Dendritic cell treated with granulocyte-macrophage colony-stimulating factor and Interleukin-4, amounts not matched to agents 40 ng/mL and 50 ng/mL, for 4 days (primary cell): ENCODE measurements around the gene NOTCH2.

ENCODE experiments used
- H3K27ac Mint-ChIP-seq: one replicate; pipeline ENCODE4 v1.8.0; 2022; ENCODE audit warnings: mild to moderate bottlenecking, mixed read lengths
- H3K27me3 Mint-ChIP-seq: one replicate; pipeline ENCODE4 v1.8.0; 2022; ENCODE audit warnings: mild to moderate bottlenecking, mixed read lengths
- H3K36me3 Mint-ChIP-seq: one replicate; pipeline ENCODE4 v1.8.0; 2022; ENCODE audit warnings: low read depth, mixed read lengths
- H3K4me1 Mint-ChIP-seq: one replicate; pipeline ENCODE4 v1.8.0; 2022; ENCODE audit warnings: low read depth, mixed read lengths
- H3K4me3 Mint-ChIP-seq: one replicate; pipeline ENCODE4 v1.8.0; 2022; ENCODE audit warnings: mild to moderate bottlenecking, moderate library complexity, mixed read lengths
- H3K9me3 Mint-ChIP-seq: one replicate; pipeline ENCODE4 v1.8.0; 2022; ENCODE audit warnings: mixed read lengths
- intact Hi-C: fragments of 100-400 bp; cut with micrococcal nuclease; formaldehyde crosslinking; loops from one replicate; pipeline ENCODE4 v1.15.0; 2022

Gene NOTCH2

DNA sequence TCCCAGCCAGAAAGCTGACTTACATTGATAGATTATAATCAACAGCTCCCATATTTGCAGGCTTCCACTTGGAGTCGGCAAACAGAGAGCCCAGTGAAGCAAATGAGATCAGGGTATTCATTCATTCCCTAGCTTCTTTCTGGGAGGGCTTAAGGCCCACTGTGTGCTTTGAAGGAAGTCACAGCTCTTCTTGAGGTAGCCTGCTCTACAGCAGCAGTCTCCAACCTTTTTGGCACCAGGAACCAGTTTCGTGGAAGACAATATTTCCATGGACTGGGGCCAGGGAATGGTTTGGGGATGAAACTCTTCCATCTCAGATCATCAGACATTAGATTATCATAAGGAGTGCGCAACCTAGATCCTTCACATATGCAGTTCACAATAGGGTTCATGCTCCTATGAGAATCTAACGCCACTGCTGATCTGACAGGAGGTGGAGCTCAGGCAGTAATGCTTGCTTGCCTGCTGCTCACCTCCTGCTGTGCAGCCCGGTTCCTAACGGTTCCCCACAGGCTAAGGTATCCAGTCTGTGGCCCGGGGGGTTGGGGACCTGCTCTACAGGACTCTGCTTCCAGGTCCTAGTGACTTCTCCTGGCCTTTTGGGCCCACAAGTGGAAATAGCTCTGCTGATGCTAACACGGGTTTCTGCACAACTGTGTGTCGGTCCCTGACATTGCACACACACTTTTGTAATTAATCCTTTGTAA is 159.4 kb downstream of the NOTCH2 start:
- Mint-ChIP-seq H3K4me3 (no peak overlapping the region), H3K27ac (no peak overlapping the region), H3K9me3 (peaks cover 13% of the 10 kb centered on the region), H3K4me1 (no peaks in the 10 kb centered on the region), H3K36me3 (peaks cover 37% of the 10 kb centered on the region), H3K27me3 (no peaks in the 10 kb centered on the region)
- intact Hi-C loops = loop anchor here (10.0 kb wide), 2 partner anchors 45 to 55 kb away; no protein-coding TSS in a partner anchor

DNA sequence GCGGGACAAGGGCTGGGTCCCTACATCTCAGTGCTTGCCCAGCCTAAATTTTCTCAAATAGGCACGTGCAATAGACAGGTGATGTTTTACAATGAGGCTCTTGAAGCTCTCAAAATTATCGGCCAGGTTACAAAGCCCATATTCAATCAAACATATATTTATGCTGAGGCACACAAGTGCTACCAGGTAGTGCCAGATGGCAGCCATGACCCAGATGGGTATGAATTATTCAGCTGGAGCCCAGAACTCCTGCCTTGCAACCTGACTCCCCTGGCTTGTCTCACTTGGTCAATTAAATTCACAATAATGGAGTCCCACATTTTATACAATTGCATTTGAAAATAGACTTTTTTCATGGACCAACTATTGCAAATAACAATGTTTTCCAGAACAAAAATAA is 160.8 kb downstream of the NOTCH2 start:
- intact Hi-C loops = no loop called here
- Mint-ChIP-seq H3K4me1 (no peaks in the 10 kb centered on the region), H3K36me3 (peaks cover 24% of the 10 kb centered on the region), H3K27me3 (no peaks in the 10 kb centered on the region), H3K9me3 (peaks cover 14% of the 10 kb centered on the region), H3K27ac (no peak overlapping the region), H3K4me3 (no peak overlapping the region)

DNA sequence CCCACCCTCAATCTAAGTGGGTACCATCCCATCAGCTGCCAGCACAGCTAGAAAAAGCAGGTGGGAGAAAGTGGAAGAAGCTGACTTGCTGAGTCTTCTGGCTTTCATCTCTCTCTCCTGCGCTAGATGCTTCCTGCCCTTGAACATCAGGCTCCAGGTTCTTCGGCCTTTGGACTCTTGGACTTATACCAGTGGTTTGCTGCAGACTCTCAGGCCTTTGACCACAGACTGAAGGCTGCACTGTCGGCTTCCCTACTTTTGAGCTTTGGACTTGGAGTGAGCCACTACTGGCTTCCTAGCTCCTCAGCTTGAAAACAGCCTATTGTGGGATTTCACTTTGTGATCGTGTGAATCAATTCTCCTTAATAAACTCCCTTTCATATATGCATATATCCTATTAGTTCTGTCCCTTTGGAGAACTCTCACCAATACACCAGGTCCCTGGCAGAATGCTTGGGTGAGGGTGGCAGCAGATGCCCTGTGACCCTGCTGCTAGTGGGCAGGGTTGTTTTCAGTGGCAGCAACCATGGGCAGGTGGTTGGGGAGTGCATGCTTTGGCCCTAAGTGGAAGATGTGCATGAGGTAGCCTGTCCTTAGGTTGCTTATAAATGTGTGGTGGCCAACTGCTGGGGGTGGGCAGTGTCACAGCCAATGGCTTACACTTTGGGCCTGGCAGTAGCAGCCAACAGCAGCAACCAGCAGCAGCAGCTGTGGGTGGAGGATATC is 162.4 kb downstream of the NOTCH2 start:
- no peak overlapping the region for H3K4me3 Mint-ChIP-seq
- no peaks in the 10 kb centered on the region for H3K4me1 Mint-ChIP-seq
- H3K36me3 Mint-ChIP-seq = peaks cover 8% of the 10 kb centered on the region
- peaks cover 14% of the 10 kb centered on the region for H3K9me3 Mint-ChIP-seq
- no peaks in the 10 kb centered on the region for H3K27me3 Mint-ChIP-seq
- intact Hi-C loops = no loop called here
- H3K27ac Mint-ChIP-seq = no peak overlapping the region

DNA sequence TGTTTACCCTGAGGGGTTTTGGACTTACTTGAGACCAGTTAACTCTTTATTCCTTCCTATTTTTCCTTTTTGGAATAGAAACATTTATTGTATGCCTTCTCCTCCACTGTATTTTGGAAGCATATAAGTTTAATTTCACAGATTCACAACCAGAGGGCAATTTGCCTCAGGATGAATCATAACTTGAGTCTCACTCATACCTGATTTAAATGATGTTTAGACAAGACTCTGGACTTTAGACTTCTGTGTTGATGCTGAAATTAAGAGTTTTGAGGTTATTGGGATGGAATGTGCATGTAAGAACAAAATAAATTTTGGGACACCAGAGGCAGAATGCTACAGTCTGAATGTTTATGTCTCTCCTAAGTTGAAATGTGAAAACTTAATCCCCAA is 166.0 kb downstream of the NOTCH2 start:
- no peaks in the 10 kb centered on the region for H3K4me1 Mint-ChIP-seq
- H3K4me3 Mint-ChIP-seq = no peak overlapping the region
- H3K27me3 Mint-ChIP-seq = no peaks in the 10 kb centered on the region
- no peaks in the 10 kb centered on the region for H3K36me3 Mint-ChIP-seq
- peaks cover 14% of the 10 kb centered on the region for H3K9me3 Mint-ChIP-seq
- intact Hi-C loops = loop anchor here (2.0 kb wide), 1 partner anchor 21 kb away; no protein-coding TSS in a partner anchor
- H3K27ac Mint-ChIP-seq = no peak overlapping the region

DNA sequence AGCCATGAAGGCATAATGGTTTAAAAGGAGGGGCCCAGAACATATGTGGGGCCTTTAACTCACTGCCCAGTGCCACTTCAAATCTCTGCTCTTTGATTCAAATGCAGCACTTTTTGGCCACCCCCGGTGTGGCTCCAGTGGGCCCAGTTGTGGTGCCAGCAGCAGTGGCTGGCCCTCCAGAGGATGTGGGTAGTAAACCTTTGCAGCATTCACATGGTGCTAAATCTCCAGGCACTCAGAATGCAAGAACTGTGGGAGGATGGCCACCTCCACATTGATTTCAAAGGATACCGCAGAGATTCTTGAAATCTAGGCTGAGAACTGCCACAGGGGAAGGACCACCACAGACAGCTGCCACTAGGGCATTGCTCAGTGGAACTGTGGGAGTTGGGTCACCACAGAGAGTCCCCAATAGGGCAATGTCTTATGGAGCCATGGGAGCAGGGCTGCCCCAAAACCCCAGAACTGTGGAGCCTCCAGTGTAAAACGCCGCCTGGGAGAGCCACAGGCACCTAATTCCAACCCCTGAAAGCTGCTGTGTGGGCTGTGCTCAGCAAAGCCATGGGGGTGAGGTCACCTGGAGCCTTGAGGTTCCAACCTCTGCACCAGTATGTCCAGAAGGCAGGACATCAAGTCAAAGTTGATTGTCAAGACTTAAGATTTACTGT is 166.6 kb downstream of the NOTCH2 start:
- Mint-ChIP-seq H3K36me3 (no peaks in the 10 kb centered on the region), H3K27ac (no peak overlapping the region), H3K27me3 (no peaks in the 10 kb centered on the region), H3K4me1 (no peaks in the 10 kb centered on the region), H3K4me3 (no peak overlapping the region), H3K9me3 (peaks cover 14% of the 10 kb centered on the region)
- intact Hi-C loops = loop anchor here (2.0 kb wide), 1 partner anchor 20 kb away; no protein-coding TSS in a partner anchor

DNA sequence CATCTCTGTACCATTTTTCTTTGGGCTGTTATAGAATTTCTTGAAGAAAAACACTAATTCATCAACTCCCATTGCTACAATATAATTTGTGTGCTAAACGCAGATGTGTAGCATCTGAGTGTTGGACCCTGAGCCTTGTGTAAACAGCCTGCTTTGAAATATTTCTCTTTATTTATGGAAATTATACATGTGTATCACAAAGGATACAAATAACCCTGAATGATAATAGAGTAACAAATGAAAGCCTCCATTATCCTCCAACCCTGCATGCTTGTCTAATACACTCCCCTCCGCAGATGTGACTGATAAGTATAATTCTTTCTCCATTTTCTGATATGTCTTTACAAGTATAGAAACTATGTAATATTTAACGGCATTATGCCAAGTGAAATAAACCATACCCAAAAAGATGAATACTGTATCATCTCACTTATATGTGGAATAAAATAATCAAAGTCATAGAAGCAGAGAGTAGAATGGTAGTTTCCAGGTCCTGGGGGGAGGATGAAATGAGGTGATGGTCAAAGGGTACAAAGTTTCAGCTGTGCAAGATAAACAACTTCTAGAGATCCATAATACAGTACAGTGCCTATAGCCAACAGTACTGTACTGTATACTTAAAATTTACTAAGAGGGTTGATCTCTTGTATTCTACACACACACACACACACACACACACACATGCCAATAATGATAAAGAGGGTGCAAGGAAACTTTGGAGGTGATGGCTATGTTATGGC is 170.3 kb downstream of the NOTCH2 start:
- H3K4me3 Mint-ChIP-seq = no peak overlapping the region
- intact Hi-C loops = no loop called here
- peaks cover 5% of the 10 kb centered on the region for H3K27me3 Mint-ChIP-seq
- H3K27ac Mint-ChIP-seq = no peak overlapping the region
- H3K36me3 Mint-ChIP-seq = no peaks in the 10 kb centered on the region
- H3K9me3 Mint-ChIP-seq = no peaks in the 10 kb centered on the region
- H3K4me1 Mint-ChIP-seq = no peaks in the 10 kb centered on the region

DNA sequence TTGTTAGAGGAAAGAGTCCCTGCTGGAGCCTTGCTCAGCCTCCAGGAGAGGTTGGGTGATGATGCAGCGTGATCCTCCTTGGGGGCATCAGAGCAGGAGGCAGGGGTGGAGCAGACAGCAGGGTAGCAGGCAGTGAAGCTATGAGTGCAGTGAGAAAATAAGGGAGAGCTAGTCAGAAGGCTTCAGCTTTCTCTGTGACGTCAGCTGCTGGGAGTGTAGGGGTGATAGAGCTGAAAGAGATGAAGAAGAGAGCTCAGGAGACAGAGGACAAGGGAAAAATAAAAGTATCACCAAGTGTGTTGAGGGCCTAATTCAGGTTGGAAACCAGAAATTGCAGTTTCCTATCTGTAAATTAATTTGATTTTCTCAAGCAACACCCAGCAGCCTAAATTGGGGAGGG is 170.9 kb downstream of the NOTCH2 start:
- Mint-ChIP-seq H3K4me3 (no peak overlapping the region), H3K27ac (no peak overlapping the region), H3K9me3 (no peaks in the 10 kb centered on the region), H3K4me1 (no peaks in the 10 kb centered on the region), H3K36me3 (no peaks in the 10 kb centered on the region), H3K27me3 (peaks cover 5% of the 10 kb centered on the region)
- intact Hi-C loops = no loop called here

DNA sequence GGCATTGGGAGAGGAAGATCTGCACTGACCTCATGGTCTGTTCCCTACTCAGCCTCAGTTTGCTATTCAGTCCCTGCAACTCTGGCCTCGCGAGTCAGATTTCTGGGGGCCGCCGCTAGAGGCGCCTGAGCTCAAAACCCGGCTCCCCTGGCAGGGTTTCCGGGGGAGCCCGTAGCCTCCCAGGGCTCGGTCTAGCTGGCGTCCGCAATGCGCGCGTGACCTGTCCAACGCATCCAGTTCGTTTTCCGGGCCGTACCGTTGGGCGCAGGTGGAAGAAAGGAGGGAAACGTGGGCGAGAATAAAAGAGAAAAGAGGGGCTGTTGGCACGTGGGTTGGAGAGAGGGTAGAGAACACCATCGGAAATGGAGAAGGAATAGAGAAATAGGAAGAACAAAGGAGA is 173.2 kb downstream of the NOTCH2 start, which contains the start of gene ADAM30:
Gene ADAM30 (minus strand): TSS at position 213 of the 400 bp plus-strand sequence. CDS start 179 bp downstream, at position 34.
- Mint-ChIP-seq H3K4me3 (no peak within 1 kb of the TSS), H3K27ac (no peak within 1 kb of the TSS), H3K9me3 (no peaks in the 10 kb centered on the region), H3K36me3 (no peaks in the 10 kb centered on the region), H3K27me3 (peaks cover 5% of the 10 kb centered on the region), H3K4me1 (no peaks in the 10 kb centered on the region)
- intact Hi-C loops = no loop called here

DNA sequence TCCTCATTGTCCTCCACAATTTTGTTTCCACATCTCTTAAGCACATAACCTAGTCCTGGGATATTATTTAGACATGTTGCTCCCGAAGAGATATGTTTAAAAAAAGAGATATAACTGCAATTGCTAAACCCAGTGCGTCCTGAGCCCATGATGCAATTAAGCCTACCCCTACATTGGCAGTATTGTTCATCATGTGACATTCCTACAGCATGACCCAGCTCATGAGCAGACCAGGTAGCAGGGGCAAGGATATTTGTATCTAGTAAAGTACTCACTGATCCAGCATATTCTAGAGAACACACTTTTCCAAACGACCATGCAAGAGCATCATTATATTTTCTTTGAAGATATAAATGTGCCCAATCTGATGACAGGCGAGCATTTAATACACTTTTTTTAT is 174.4 kb downstream of the NOTCH2 start:
- intact Hi-C loops = no loop called here
- Mint-ChIP-seq H3K27ac (no peak overlapping the region), H3K4me3 (no peak overlapping the region), H3K27me3 (peaks cover 5% of the 10 kb centered on the region), H3K4me1 (no peaks in the 10 kb centered on the region), H3K9me3 (no peaks in the 10 kb centered on the region), H3K36me3 (no peaks in the 10 kb centered on the region)

DNA sequence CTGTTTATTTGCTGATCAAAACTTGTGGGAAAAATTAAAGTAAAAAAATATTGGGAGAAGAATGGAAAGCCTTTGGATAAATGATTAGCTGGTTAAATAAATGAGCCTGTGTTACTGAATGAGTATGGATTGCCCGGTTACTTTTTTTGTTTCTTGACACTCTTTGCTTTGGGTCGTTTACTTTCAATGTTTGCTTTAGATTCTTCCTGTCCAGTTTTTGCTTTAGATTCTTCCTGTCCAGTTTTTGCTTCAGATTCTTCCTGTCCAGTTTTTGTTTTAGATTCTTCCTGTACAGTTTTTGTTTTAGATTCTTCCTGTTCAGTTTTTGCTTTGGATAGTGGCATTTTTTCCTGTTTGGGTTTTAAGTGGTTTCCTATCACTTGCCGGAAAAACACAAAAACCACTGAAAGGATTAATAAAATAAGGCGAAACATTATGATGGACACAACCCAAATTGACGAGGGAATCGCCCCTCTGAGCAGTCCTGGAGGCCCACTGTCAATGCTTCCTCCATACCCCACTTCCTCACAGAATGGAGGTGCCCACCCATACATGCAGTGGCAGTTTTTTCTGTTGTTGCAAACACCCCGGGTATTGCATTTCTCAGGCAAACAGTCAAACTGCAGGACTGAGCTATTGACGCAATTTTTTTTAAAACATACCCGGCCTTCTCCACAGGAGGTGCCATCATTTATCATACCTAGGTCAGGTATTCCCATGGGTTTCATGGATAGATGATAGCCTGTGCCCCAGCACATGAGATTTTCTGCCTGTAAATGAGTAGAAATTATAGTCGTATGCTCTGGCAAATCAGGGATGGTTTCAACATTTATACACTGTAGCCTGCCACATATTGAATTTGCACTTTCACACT is 175.4 kb downstream of the NOTCH2 start:
- no peak overlapping the region for H3K27ac Mint-ChIP-seq
- intact Hi-C loops = no loop called here
- no peaks in the 10 kb centered on the region for H3K36me3 Mint-ChIP-seq
- H3K4me3 Mint-ChIP-seq = no peak overlapping the region
- H3K4me1 Mint-ChIP-seq = no peaks in the 10 kb centered on the region
- H3K9me3 Mint-ChIP-seq = peaks cover 5% of the 10 kb centered on the region
- peaks cover 5% of the 10 kb centered on the region for H3K27me3 Mint-ChIP-seq

DNA sequence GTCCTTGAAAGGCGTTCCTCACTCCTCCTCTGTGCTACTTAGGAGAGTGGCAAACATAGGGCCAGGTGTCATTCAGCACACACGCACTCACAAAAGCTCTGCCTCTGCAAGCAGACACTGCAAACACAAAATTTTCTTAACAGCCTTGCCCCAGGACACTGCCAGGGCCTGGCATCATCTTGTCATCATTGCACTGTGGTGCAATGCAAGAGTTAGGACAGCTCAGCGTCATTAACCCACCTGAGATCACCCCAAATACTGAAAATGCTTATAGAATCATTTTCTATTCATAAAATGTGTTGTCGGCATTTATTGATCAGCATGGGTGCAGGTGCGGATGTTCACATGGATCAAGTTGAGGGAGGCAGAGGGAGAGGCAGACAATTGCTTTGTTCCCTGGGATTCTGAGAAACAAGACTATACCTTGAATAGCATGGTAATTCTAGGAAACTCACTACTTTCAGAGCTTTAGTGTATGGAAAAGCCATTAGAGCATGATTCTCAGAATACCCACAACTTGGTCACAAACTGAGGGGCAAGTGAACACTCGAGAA is 176.1 kb downstream of the NOTCH2 start:
- H3K27me3 Mint-ChIP-seq = peaks cover 5% of the 10 kb centered on the region
- H3K9me3 Mint-ChIP-seq = peaks cover 12% of the 10 kb centered on the region
- no peaks in the 10 kb centered on the region for H3K4me1 Mint-ChIP-seq
- peaks cover 6% of the 10 kb centered on the region for H3K36me3 Mint-ChIP-seq
- no peak overlapping the region for H3K4me3 Mint-ChIP-seq
- no peak overlapping the region for H3K27ac Mint-ChIP-seq
- intact Hi-C loops = no loop called here

DNA sequence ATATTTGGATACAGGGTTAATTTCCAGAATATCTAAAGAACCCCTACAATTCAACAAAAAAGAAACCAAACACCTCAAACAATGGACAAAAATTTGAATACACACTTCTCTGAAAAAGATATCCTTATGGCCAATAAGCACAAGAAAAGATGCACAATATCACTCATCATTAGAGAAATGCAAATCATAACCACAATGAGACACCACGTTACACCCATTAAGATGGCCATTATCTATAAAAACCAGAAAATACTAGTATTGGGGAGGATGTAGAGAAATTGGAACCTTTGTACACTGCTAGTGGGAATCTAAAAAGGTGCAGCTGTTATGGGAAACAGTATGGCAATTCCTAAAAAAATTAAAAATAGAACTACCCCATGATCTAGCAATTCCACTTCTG is 178.1 kb downstream of the NOTCH2 start:
- Mint-ChIP-seq H3K27me3 (peaks cover 5% of the 10 kb centered on the region), H3K36me3 (peaks cover 11% of the 10 kb centered on the region), H3K9me3 (peaks cover 22% of the 10 kb centered on the region), H3K4me1 (no peaks in the 10 kb centered on the region), H3K27ac (no peak overlapping the region), H3K4me3 (no peak overlapping the region)
- intact Hi-C loops = no loop called here

DNA sequence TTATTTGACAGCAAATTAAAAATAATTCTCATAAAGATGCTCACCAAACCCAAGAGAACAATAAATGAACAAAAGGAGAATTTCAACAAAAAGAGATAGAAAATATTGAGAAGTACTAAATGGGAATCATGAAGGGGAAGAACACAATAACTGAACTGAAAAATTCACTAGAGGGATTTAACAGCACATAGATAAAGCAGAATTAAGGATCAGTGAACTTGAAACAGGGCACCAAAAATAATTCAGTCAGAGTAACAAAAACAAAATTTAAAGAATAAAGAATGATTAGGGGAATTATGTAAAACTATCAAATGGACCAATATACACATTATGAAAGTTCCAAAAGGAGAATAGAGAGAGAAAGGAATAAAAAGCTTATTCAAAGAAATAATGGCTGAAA is 181.0 kb downstream of the NOTCH2 start:
- Mint-ChIP-seq H3K4me1 (no peaks in the 10 kb centered on the region), H3K4me3 (no peak overlapping the region), H3K9me3 (peaks cover 22% of the 10 kb centered on the region), H3K27ac (no peak overlapping the region), H3K27me3 (no peaks in the 10 kb centered on the region), H3K36me3 (peaks cover 11% of the 10 kb centered on the region)
- intact Hi-C loops = no loop called here
